GM12874 (cell line): ENCODE results near the gene NCF2.

Experiments
- TF ChIP-seq, protein P1 (sequence below): IDR thresholded peaks from 2 replicates; pipeline ENCODE4 v1.5.1; 2011; ENCODE audit warnings: low read depth, mild to moderate bottlenecking, control low read depth, low read length, moderate library complexity; ENCODE audit not compliant: insufficient read depth

Gene NCF2

DNA sequence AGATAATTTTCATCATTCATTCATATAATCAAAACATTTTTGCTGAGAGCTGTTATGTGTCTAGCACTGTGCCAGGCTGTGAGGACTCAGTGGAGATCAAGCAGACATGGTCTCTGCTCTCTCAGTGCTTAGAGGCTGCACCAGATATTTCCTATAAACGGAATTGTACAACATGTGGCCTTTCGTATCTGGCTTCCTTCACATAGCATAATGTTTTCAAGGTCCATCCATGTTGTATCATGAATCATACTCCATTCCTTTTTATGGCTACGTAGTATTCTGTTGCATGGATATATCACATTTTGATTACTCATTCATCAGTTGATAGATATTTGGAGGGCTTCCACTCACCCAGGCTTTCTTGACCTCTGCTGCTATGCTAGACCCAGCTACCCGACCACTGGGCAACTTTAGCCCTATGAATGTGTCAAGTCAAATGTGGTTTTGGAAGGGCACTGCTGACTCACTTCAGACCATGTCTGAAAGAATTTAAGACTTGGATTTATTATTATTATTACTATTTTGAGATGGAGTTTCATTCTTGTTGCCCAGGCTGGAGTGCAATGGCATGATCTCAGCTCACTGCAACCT is 18.5 kb downstream of the NCF2 start:
- TF ChIP-seq, protein P1, sequence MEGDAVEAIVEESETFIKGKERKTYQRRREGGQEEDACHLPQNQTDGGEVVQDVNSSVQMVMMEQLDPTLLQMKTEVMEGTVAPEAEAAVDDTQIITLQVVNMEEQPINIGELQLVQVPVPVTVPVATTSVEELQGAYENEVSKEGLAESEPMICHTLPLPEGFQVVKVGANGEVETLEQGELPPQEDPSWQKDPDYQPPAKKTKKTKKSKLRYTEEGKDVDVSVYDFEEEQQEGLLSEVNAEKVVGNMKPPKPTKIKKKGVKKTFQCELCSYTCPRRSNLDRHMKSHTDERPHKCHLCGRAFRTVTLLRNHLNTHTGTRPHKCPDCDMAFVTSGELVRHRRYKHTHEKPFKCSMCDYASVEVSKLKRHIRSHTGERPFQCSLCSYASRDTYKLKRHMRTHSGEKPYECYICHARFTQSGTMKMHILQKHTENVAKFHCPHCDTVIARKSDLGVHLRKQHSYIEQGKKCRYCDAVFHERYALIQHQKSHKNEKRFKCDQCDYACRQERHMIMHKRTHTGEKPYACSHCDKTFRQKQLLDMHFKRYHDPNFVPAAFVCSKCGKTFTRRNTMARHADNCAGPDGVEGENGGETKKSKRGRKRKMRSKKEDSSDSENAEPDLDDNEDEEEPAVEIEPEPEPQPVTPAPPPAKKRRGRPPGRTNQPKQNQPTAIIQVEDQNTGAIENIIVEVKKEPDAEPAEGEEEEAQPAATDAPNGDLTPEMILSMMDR = no peak

DNA sequence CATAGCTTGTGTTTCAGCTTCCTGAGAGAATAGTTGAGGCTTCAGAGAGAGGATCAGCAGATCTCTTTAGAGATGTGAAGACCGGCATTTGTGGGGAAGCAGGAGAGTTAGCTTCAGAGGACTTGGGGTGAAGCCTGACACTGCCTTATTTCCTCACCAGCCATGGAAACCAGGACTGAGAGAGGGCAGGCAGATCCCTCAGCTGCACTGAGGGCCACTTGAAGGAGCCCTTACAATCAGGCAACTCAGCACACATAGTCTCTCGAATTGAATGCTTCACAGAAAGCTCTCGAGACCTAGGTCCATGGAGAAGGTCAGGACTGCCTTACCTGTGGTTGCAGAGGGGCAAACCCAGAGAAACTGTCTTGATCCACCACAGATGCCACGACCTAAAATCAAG is 19.8 kb downstream of the NCF2 start:
- TF ChIP-seq, protein P1 = no peak

DNA sequence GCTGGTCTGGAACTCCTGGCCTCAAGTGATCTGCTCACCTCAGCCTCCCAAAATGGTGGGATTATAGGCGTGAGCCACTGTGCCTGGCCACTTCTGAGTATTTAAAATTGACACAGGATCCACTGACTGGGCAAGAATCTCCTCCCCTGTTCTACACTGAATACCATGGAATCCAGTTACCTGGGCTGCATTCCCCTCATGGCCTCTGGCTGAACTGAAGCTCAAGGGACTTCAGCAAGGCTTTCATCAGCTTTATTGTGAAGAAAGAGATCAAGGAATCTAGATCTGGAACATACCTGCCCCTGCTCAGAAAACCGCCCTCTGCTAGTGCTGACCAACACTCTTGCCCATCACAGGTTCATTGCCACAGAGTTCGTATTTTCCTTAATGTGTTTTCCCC is 20.5 kb downstream of the NCF2 start:
- TF ChIP-seq, protein P1 = no peak

DNA sequence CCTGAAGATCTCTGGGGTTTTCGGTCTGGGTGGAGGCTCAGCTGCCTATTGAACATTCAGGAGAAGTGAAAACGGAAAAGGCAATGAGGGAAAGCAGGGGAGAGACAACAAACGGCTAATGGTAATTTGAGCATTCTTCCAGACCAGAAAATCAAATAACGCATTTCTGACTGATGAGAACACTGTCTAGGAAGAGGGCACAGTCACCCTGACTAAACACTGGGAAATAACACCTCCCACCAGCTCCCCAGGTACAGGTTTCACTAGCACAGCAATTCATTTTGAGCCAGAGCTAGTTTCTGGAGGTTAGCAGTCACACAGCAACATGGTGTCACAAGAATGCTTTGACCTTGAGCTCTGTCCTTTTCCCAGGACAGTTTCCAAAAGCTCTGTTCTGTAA is 21.1 kb downstream of the NCF2 start:
- TF ChIP-seq, protein P1 = no peak

DNA sequence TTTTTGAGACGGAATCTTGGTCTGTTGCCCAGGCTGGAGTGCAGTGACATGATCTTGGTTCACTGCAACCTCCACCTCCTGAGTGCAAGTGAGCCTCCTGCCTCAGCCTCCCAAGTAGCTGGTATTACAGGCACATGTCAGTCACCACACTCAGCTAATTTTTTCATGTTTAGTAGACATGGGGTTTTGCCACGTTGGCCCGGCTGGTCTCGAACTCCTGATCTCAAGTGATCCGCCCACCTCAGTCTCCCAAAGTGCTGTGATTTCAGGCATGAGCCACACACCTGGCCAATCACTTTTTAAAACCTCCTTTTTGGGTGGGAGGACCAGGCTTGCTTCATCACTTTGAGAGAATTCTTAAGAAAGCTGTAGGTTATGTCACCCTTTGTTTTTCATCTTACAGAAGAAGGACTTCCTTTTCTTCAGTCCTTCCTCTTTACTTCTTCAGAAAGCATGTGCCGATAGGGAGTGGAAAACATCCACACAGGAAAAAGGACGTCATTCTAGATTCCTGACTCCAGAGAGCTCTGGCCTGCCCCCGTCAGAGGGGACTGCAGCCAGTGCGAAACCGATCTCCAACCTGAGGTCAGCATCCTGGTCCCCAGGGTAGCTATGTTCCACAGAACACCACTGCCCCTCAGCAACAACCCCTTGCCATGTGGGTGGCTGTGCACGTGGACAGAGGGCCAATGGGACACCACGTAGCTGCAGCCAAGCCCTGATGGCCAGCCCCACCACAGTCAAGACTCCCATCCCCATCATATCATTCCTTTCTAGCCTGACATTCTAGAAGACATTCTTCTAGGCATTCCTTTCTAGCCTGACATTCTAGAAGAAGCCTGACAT is 21.9 kb downstream of the NCF2 start:
- TF ChIP-seq, protein P1 = no peak

DNA sequence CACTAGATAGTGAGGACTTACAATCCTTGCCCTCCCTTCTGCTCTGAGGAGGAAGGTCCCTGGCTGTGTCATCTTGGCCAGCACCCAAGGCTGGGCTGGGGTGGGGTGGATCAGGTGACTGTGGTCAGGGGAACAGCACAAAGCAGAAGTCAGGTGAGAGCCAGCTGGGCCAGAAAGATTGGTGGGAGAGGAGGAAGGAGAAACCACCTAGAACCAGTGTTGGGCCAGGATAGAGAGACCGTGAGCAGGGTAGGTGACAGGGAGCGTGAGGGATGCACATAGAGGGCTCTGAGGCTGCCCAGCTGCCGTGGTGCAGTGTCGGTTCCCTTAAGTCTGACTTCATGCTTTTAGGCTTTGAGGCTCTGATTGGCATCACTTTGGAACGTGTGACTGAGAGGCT is 22.7 kb downstream of the NCF2 start:
- TF ChIP-seq, protein P1 = no peak

DNA sequence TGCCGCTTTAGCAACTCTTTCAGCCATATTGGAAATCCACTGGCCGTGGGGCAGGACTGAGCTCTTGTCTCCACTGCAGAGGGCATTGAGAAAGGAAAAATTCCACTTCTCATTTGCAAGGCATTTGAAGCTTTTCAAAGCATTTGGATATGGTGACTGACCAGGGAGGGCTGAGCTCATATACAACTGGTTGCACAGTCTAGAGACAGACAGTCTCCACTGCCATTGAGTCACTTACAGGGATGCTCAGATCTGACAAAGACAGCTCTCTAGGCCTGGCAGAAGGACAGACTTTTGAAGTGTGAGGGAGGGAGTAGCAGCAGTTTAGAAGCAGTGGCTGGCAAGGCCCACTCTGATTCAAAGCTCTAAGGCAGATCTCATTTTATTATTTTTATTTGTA is 24.2 kb downstream of the NCF2 start:
- TF ChIP-seq, protein P1 = no peak
